GM21515 (cell line): ENCODE results near the gene ACYP2.
A peak's percentile ranks its signal among the peaks of the same experiment; 100 is the strongest.
"Not testable (repeated sequence)": the region's sequence is repeated elsewhere in the genome, so short reads cannot be mapped to it uniquely, and the experiment has no call there.

Source experiments
- ATAC-seq: cut with Tn5 transposase; IDR thresholded peaks from one replicate; pipeline ENCODE4 v1.9.1; 2021; ENCODE audit not compliant: unreplicated experiment

Gene ACYP2

GRCh38 chr2:54115284-54116137, at the start of gene ACYP2:
ACYP2 (plus strand) TSS chr2:54115615.
- peak; percentile 87 for ATAC-seq

GRCh38 chr2:54065891-54066290, 49.5 kb upstream of the ACYP2 start:
- ATAC-seq: no peak

- ATAC-seq: no peak
Observed at GRCh38 chr2:54067851-54068375, 47.5 kb upstream of the ACYP2 start.

- not testable (repeated sequence) for ATAC-seq
Observed at GRCh38 chr2:54072483-54072882, 42.9 kb upstream of the ACYP2 start.

GRCh38 chr2:54073796-54074195, 41.6 kb upstream of the ACYP2 start:
- ATAC-seq: peak; percentile 66

- ATAC-seq: no peak
Observed at GRCh38 chr2:54074606-54075341, 40.6 kb upstream of the ACYP2 start.

- ATAC-seq: no peak
Observed at GRCh38 chr2:54076586-54076985, 38.8 kb upstream of the ACYP2 start.

GRCh38 chr2:54077088-54077900, 38.1 kb upstream of the ACYP2 start:
- no peak for ATAC-seq

- no peak for ATAC-seq
Observed at GRCh38 chr2:54079331-54079730, 36.1 kb upstream of the ACYP2 start.

- peak; percentile 98 for ATAC-seq
Observed at GRCh38 chr2:54081574-54081973, 33.8 kb upstream of the ACYP2 start.

- ATAC-seq: no peak
Observed at GRCh38 chr2:54083021-54083420, 32.4 kb upstream of the ACYP2 start.

GRCh38 chr2:54083445-54083844, 32.0 kb upstream of the ACYP2 start:
- no peak for ATAC-seq

GRCh38 chr2:54084600-54084999, 30.8 kb upstream of the ACYP2 start:
- no peak for ATAC-seq

GRCh38 chr2:54085069-54085468, 30.3 kb upstream of the ACYP2 start:
- ATAC-seq: no peak

GRCh38 chr2:54086157-54086556, 29.3 kb upstream of the ACYP2 start:
- ATAC-seq: no peak

- ATAC-seq: no peak
Observed at GRCh38 chr2:54088191-54088634, 27.2 kb upstream of the ACYP2 start.

- ATAC-seq: no peak
Observed at GRCh38 chr2:54088719-54089118, 26.7 kb upstream of the ACYP2 start.

GRCh38 chr2:54090521-54091117, 24.8 kb upstream of the ACYP2 start:
- no peak for ATAC-seq

- ATAC-seq: peak; percentile 61
Observed at GRCh38 chr2:54092940-54093339, 22.5 kb upstream of the ACYP2 start.

GRCh38 chr2:54095406-54095805, 20.0 kb upstream of the ACYP2 start:
- not testable (repeated sequence) for ATAC-seq

GRCh38 chr2:54096141-54096540, 19.3 kb upstream of the ACYP2 start:
- not testable (repeated sequence) for ATAC-seq
